ENCODE data around the gene APH1B.

The APH1B gene

GRCh38 chr15:63250312-63250965, 27.0 kb upstream of the APH1B start:
- no peak for FAIRE-seq
- DNase-seq (ENCODE audit: extremely low spot score, insufficient read length, low read depth): no peak

- no peak for FAIRE-seq
These were observed 25.7 kb upstream of the APH1B start for GRCh38 chr15:63251701-63252100.

GRCh38 chr15:63252292-63252691, 25.1 kb upstream of the APH1B start:
- no peak for FAIRE-seq
- DNase-seq (ENCODE audit: extremely low spot score, insufficient read length, low read depth): no peak

More at GRCh38 chr15:63251701-63252100, 25.7 kb upstream of the APH1B start:
- DNase-seq (ENCODE audit: extremely low spot score, insufficient read length, low read depth): no peak

DNA sequence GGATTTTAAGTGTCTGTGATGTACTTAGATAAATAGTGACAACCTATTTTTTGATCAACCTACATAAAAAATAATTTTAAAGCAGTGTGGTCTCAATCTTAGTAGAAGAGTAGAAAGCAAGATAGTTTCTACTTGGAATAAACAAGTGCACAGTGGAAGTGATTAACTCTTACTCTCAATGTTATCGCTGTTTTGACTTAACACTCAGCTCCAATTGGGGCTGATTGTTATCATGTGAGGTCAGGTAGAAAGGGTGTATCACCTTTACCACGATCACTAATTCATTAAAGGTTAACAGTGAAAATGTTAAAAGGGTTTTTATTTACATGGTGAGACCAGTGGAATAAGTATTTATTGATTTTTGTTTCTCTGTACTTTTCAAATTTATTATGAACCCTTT, 22.4 kb upstream of the APH1B start:
- DNase-seq (ENCODE audit: extremely low spot score, insufficient read length, low read depth): no peak
- FAIRE-seq: no peak

DNA sequence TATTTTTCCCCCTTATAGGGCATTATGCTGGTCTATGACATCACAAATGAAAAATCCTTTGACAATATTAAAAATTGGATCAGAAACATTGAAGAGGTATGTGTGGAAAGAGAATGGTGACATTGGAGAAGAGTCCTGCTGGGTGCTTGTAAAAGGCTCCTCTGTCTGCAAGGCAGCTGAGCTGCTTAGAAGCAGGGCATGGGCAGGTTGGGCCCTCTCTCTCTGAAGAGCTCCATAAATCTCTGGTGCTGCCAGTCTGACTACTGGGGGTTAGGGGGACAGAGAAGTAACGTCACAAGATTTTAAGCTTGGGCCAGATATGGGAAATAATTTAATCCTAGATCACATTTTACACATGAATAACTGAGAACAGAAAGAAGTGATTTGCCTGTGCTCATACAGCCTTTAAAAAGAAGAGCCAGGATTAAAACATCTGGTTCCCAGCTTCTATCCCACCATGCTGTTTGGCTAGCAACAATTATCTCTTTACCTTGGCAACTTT, 21.9 kb upstream of the APH1B start:
- no peak for FAIRE-seq
- no peak for DNase-seq (ENCODE audit: extremely low spot score, insufficient read length, low read depth)

GRCh38 chr15:63256433-63257274, 20.8 kb upstream of the APH1B start:
- FAIRE-seq (no peak), DNase-seq (ENCODE audit: extremely low spot score, insufficient read length, low read depth) (no peak)

DNA sequence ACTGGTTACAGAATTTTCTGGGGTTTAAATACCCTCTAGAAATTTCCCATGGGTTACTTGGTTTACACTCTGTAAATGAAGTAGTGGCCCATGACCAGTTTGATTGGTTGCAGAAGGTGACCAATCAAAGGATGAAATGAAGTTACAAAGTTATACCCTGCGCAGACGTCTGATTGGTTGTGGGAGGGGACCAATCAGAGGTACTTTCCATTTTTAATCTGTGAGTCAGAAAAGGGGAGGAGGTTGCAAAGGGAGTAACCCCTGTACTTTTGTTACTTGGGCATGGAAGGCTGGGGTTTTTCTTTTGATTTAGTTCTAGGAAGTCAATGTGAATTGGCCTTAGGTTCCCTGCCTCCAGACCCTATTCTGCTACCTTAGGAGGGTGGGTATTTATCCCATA, 18.7 kb upstream of the APH1B start:
- FAIRE-seq (no peak), DNase-seq (ENCODE audit: extremely low spot score, insufficient read length, low read depth) (no peak)

DNA sequence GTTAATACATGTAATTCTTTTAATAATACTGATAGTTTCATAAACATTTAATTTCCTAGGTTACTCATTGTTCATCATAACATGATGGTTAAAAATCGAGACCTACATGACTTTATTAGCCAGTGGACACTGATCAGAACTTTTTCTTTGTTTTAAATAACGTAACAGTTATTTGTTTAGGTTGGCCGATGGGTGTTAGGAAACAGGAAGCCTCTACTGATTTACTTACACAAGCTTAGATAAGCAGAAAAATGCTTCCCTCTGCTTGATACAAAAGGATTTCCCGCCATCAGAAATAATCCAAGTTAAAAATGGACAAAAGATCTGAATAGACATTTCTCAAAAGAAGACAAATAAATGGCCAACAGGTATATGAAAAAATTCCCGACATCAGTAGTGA, 16.6 kb upstream of the APH1B start:
- FAIRE-seq (no peak), DNase-seq (ENCODE audit: extremely low spot score, insufficient read length, low read depth) (no peak)

GRCh38 chr15:63261311-63261710, 16.1 kb upstream of the APH1B start:
- no peak for DNase-seq (ENCODE audit: extremely low spot score, insufficient read length, low read depth)
- no peak for FAIRE-seq

GRCh38 chr15:63263519-63263918, 13.9 kb upstream of the APH1B start:
- DNase-seq (ENCODE audit: extremely low spot score, insufficient read length, low read depth) (no peak), FAIRE-seq (no peak)

DNA sequence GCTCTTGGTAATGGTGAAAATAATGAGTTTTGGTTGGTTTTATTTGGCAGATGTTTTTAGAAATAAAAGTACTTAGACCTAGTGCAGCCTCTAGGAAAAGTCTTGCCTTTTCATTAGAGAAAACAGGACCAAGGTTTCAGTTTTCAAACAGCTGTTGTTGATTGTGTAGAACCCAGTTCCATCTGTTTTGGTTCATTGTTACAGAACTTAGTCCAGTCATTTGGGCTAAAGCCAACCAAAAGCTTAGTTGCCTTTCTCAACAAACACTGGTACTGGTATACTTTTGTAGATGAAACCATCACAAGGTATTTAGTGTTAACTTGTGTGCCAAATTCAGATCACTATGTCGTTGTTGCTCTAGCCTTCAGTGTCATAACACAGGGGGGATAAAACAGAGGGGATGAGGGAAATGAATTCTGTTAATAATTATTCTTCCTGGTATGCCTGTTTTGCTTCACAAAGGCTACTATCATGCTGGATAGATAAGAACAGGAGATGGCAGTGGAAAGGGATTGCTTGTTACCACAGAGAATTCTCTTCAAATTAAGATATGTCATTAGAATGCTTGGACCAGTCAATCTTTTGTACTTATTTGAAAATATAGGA, 12.6 kb upstream of the APH1B start:
- FAIRE-seq (no peak), DNase-seq (ENCODE audit: extremely low spot score, insufficient read length, low read depth) (no peak)

DNA sequence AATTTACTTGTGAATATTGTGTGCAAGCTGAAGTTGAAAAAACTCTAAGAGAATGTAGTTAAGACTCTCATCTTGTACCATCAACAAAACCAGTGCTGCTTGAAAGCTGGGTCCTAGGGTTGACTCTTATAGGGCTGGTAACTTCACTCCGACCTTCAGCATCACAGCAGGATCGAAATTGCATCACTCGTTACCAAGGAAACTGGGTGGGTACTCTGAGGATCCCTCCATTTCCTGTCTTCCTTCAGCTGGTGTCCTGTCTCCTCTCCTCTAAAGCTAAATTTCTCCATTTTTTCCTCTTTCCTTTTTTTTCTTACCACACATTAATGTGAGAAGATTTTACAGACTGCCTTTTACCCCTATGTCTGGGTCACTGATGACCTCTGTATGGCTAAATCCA, 3.0 kb upstream of the APH1B start:
- FAIRE-seq: no peak
- DNase-seq (ENCODE audit: extremely low spot score, insufficient read length, low read depth): no peak

DNA sequence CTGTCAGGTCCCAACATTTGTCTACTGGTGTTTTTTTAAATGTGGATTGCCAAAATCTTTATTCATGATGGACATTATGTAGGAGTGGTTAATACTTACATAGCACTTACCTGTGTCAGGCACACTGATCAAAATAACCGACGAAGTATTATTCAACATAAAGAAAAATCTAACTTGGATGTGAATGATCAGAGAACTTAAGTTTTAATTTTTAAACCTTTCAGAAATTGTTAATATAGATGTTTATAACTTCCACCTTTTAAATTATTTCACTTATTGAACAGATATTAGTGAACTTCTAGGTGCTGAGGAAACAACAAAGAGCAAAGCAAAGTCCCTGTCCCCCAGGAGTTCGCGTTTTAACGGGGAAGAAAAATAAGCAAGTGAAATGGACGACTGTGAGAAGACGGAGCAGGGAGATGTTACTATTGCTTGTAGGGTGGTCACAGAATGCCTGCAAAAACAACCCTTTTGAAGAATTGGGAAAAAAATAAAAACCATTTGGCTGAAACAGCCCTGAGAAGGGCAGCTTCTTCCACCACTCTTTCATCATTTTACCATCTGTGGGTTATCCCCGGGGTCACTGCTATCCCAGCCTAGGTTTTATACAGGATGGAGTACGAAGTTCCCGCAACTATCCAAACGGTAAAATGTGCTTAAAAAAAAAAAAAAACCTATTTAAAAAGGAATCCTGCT, 915 bp upstream of the APH1B start:
- DNase-seq (ENCODE audit: extremely low spot score, insufficient read length, low read depth) (no peak), FAIRE-seq (no peak)

- no peak for DNase-seq (ENCODE audit: extremely low spot score, insufficient read length, low read depth)
- FAIRE-seq: no peak
These were observed 570 bp downstream of the APH1B start for GRCh38 chr15:63277893-63278456.

GRCh38 chr15:63283126-63283525, 5.7 kb downstream of the APH1B start:
- no peak for DNase-seq (ENCODE audit: extremely low spot score, insufficient read length, low read depth)
- FAIRE-seq: no peak

DNA sequence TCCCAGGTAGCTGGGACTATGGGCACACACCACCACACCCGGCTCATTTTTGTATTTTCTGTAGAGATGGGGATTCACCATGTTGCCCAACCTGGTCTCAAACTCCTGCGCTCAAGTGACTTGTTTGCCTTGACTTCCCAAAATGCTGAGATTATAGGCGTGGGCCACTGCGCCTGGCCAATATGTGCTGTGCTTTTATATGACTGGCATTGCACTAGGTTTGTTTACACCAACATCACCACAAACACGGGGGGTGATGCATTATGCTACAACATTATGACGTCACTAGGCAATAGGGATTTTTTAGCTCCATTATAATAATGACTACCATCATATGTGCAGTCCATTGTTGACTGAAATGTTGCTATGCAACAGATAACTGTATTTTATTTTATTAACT, 6.9 kb downstream of the APH1B start:
- FAIRE-seq (no peak), DNase-seq (ENCODE audit: extremely low spot score, insufficient read length, low read depth) (no peak)

DNA sequence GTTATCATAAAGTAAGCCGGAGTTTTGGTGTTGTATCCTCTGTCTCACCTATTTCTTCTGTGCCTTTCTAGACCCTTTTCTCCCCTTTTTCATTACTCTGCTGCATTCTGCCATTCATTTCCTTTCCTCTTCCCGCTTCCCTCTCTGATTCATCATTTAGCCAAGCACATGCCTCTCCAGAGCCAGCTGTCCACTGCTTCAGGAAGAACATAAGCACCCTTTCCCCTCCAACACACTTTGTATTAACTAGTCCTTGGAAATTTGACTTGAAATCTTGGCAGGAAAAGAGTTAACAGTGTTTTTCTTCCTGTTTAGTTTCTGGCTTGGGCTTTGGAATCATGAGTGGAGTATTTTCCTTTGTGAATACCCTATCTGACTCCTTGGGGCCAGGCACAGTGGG, 9.7 kb downstream of the APH1B start:
- no peak for FAIRE-seq
- no peak for DNase-seq (ENCODE audit: extremely low spot score, insufficient read length, low read depth)

GRCh38 chr15:63288342-63288741, 10.9 kb downstream of the APH1B start:
- no peak for FAIRE-seq
- no peak for DNase-seq (ENCODE audit: extremely low spot score, insufficient read length, low read depth)

DNA sequence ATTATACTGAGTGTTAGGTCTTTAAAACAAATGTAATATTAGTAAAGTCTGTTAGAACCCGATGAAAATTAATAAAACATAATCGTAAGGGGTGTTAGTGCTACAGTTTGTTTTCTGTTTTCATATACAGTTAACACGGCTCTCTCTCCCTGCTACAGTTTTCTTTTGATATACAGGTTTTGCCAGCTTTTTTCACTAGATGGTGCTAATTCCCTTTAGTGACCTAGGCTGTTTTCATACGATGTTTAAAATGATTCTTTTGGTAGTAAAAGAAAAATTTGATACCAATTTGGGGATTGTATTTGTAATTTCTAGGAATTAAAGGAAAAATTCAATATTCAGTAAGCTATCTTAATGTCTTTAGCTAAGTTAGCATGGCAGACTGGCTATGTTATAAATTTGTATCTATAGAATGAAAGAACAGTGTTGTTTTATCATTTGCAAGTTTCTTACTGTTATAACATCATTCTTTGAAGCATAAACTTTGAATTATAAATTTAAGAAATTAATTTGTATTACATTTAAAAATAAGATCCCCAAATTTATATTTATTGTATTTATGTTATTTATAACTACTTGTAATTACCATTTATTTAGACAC, 11.5 kb downstream of the APH1B start:
- DNase-seq (ENCODE audit: extremely low spot score, insufficient read length, low read depth) (no peak), FAIRE-seq (peak; percentile 76)

- DNase-seq (ENCODE audit: extremely low spot score, insufficient read length, low read depth) (no peak), FAIRE-seq (no peak)
These were observed 14.1 kb downstream of the APH1B start for GRCh38 chr15:63291507-63291906.

Data from GM18507 (cell line).